Spleen (tissue), 7 donors: Measurements from ENCODE around the gene PIAS1.

Experiments used
- POLR2A ChIP-seq, 3 donors: fragments of 450-650 bp; IDR thresholded peaks; one replicate each; pipeline ENCODE4 v1.5.1; 2017; ENCODE audit warnings: antibody characterized with exemption in 3 of 3, mild to moderate bottlenecking in 1 of 3
- POLR2AphosphoS5 ChIP-seq, 3 donors: sonication (generic); formaldehyde crosslinking; IDR thresholded peaks; one replicate each; pipeline ENCODE4 v1.5.1; 2017; ENCODE audit warnings: antibody characterized with exemption in 3 of 3
- TF ChIP-seq, protein P1 (sequence below), 11 experiments: fragments of 200-600 bp in 7 of 11; fragments of 450-650 bp in 4 of 11; sonication (generic) in 4 of 11; IDR thresholded peaks in 8 of 11; conservative IDR thresholded peaks in 3 of 11; 1 replicate in 7 of 11; 2 replicates in 4 of 11; pipeline versions ENCODE4 v1.4.0 to v1.8.0; 2016 to 2021; ENCODE audit warnings: antibody characterized with exemption in 11 of 11, inconsistent platforms in 4 of 11, mild to moderate bottlenecking in 1 of 11
- donor health status: DM: no; HTN: no; CAD: no; lungs with moderate emphysema.
- donor health status: DM: no; HTN: no; CAD: no.
- donor health status: DM: no; HTN: no; CAD: no.

- TF ChIP-seq, protein P1, sequence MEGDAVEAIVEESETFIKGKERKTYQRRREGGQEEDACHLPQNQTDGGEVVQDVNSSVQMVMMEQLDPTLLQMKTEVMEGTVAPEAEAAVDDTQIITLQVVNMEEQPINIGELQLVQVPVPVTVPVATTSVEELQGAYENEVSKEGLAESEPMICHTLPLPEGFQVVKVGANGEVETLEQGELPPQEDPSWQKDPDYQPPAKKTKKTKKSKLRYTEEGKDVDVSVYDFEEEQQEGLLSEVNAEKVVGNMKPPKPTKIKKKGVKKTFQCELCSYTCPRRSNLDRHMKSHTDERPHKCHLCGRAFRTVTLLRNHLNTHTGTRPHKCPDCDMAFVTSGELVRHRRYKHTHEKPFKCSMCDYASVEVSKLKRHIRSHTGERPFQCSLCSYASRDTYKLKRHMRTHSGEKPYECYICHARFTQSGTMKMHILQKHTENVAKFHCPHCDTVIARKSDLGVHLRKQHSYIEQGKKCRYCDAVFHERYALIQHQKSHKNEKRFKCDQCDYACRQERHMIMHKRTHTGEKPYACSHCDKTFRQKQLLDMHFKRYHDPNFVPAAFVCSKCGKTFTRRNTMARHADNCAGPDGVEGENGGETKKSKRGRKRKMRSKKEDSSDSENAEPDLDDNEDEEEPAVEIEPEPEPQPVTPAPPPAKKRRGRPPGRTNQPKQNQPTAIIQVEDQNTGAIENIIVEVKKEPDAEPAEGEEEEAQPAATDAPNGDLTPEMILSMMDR (IDR thresholded peaks at IDR 0.05 in 8 of 11, conservative IDR thresholded peaks at IDR 0.05 in 3 of 11): peak in 9 of 11 experiments; percentile 36 to 66 (median 49)
- peak in 1 of 3 donors; percentile 13 for TF ChIP-seq POLR2AphosphoS5 (IDR thresholded peaks at IDR 0.05)
- TF ChIP-seq POLR2A (IDR thresholded peaks at IDR 0.05): no peak
Observed at GRCh38 chr15:68154923-68155559, 100.9 kb downstream of the PIAS1 start.
